ENCODE results near the gene MED16. TPM values are rescaled to one million over a fixed set of nuclear protein-coding genes. Genes with fewer than 3 reads are reported as not detected.

MED16 gene
- total and polyA plus RNA-seq, 7 donors, result 30.7 to 66.5 (median 51.3) TPM

GRCh38 chr19:835210-835810, 57.7 kb downstream of the MED16 start:
- Histone ChIP-seq H3K27me3 (ENCODE audit: insufficient read depth in 3 of 3, low read length in 2 of 3) (peaks cover 0 to 78% (median 20%) of the 10 kb centered on the region in 3 donors), H3K36me3 (ENCODE audit: insufficient read depth in 1 of 2, low read depth in 1 of 2) (no peaks in the 10 kb centered on the region), H3K9me3 (no peaks in the 10 kb centered on the region), H3K4me1 (no peaks in the 10 kb centered on the region), H3K4me3 (no peak overlapping the region), H3K27ac (no peak overlapping the region)
- intact Hi-C loops (cut with DNase I), result no loop called here
- WGBS, 3 donors, result 43 to 50% (median 50%) methylated on average over 26 to 36 of the region's 36 CpGs
- ATAC-seq (peak in 1 of 4 donors; percentile 63), DNase-seq (no peak)
- TF ChIP-seq CTCF (IDR thresholded peaks at IDR 0.05), result no peak

DNA sequence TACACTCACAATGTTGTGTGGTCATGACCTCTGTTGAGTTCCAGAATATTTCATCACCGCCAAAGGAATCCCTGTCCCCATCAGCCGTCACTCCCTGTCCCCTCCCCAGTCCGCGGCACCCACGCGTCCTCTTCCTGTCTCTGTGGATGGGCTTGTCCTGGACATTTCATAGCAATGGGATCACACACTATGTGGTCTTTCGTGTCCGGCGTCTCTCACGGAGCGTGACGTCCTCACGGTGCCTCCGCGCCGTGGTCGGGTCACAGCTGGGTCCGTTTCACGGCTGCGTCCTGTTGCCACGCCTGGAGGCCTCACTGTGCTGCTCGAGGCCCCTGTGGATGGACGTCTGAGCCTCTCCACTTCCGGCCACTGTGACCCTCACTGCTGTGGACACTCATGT, 58.8 kb downstream of the MED16 start:
- H3K27me3 ChIP-seq (ENCODE audit: insufficient read depth in 3 of 3, low read length in 2 of 3), result peaks cover 0 to 77% (median 19%) of the 10 kb centered on the region in 3 donors
- H3K9me3 ChIP-seq, result no peaks in the 10 kb centered on the region
- H3K36me3 ChIP-seq (ENCODE audit: insufficient read depth in 1 of 2, low read depth in 1 of 2), result no peaks in the 10 kb centered on the region
- ATAC-seq (no peak), DNase-seq (no peak)
- TF ChIP-seq CTCF (IDR thresholded peaks at IDR 0.05), result no peak
- H3K27ac ChIP-seq, result no peak overlapping the region
- intact Hi-C loops (cut with DNase I), result no loop called here
- H3K4me1 ChIP-seq, result no peaks in the 10 kb centered on the region
- 45 to 59% (median 49%) methylated on average over 24 of the region's 24 CpGs for WGBS, 3 donors
- H3K4me3 ChIP-seq, result no peak overlapping the region

- 39 to 48% (median 43%) methylated on average over 32 to 38 of the region's 38 CpGs for WGBS, 3 donors
- H3K4me1 ChIP-seq, result no peaks in the 10 kb centered on the region
- no peak for TF ChIP-seq CTCF (IDR thresholded peaks at IDR 0.05)
- intact Hi-C loops (cut with DNase I), result no loop called here
- H3K4me3 ChIP-seq, result no peak overlapping the region
- DNase-seq, result no peak
- peaks cover 0 to 74% (median 19%) of the 10 kb centered on the region in 3 donors for H3K27me3 ChIP-seq (ENCODE audit: insufficient read depth in 3 of 3, low read length in 2 of 3)
- H3K9me3 ChIP-seq, result no peaks in the 10 kb centered on the region
- no peak overlapping the region for H3K27ac ChIP-seq
- ATAC-seq, result no peak
- H3K36me3 ChIP-seq (ENCODE audit: insufficient read depth in 1 of 2, low read depth in 1 of 2), result no peaks in the 10 kb centered on the region
Measured at GRCh38 chr19:831407-832369, 61.3 kb downstream of the MED16 start.

DNA sequence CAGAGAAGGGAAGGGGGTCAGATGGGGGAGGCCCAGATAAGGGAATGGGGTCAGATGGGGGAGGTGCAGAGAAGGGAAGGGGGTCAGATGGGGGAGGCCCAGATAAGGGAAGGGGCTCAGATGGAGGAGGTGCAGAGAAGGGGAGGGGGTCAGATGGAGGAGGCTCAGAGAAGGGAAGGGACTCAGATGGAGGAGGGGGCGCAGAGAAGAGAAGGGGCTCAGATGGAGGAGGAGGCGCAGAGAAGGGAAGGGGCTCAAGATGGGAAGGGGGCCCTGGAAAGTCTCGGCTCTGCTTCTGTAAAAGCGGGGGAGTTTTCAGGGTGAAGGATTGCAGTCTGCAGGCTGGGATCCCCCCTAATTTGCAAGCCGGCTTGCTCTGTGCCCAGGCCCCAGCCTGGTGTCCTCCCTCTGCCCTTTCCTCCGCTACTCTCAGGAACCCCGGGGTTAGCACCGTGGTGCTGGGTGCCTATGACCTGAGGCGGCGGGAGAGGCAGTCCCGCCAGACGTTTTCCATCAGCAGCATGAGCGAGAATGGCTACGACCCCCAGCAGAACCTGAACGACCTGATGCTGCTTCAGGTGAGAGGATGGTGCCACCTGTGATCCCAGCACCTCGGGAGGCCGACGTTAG, 63.7 kb downstream of the MED16 start:
- peaks cover 0 to 67% (median 15%) of the 10 kb centered on the region in 3 donors for H3K27me3 ChIP-seq (ENCODE audit: insufficient read depth in 3 of 3, low read length in 2 of 3)

More for the DNA sequence above, 63.7 kb downstream of the MED16 start:
- WGBS, 3 donors, result 71 to 76% (median 72%) methylated on average over 18 of the region's 18 CpGs
- DNase-seq (no peak), ATAC-seq (no peak)
- Histone ChIP-seq H3K27ac (no peak overlapping the region), H3K9me3 (no peaks in the 10 kb centered on the region), H3K36me3 (ENCODE audit: insufficient read depth in 1 of 2, low read depth in 1 of 2) (no peaks in the 10 kb centered on the region), H3K4me1 (no peaks in the 10 kb centered on the region), H3K4me3 (no peak overlapping the region)
- no peak for TF ChIP-seq CTCF (IDR thresholded peaks at IDR 0.05)
- intact Hi-C loops (cut with DNase I), result no loop called here
